CD14-positive monocyte (primary cell): ENCODE results near the gene FHIT. TPM values are rescaled to one million over a fixed set of nuclear protein-coding genes. Genes with fewer than 3 reads are reported as not detected.

Source experiments
- DNase-seq, 3 donors: peaks; one replicate each; pipeline ENCODE4 v3.0.0-alpha.2; 2011 to 2022
- H2AFZ ChIP-seq: 2 replicates; pipeline ENCODE4 v1.6.0; 2012; ENCODE audit warnings: mild to moderate bottlenecking, low read depth, low read length, inconsistent platforms; ENCODE audit not compliant: insufficient read depth, poor library complexity, severe bottlenecking
- H3K27ac ChIP-seq, 2 donors: 1 replicate in 1 of 2; 2 replicates in 1 of 2; pipeline ENCODE4 v1.5.1; 2012 to 2013; ENCODE audit warnings: low read length in 2 of 2, control low read depth in 1 of 2, inconsistent platforms in 1 of 2, low read depth in 1 of 2, mild to moderate bottlenecking in 1 of 2
- H3K27me3 ChIP-seq, 2 donors: one replicate each; pipeline versions ENCODE4 v1.6.0 to v1.6.1; 2011 to 2013; ENCODE audit warnings: low read length in 2 of 2; ENCODE audit not compliant: control insufficient read depth in 2 of 2, insufficient read depth in 2 of 2
- H3K36me3 ChIP-seq, 2 donors: replicated peaks in 1 of 2; 1 replicate in 1 of 2; 2 replicates in 1 of 2; pipeline versions ENCODE4 v1.5.1 to v1.6.1; 2012 to 2013; ENCODE audit warnings: low read length in 2 of 2, control low read depth in 1 of 2, inconsistent platforms in 1 of 2, mild to moderate bottlenecking in 1 of 2; ENCODE audit not compliant: insufficient read depth in 2 of 2, control insufficient read depth in 1 of 2
- H3K4me1 ChIP-seq, 2 donors: 1 replicate in 1 of 2; 2 replicates in 1 of 2; pipeline versions ENCODE4 v1.5.1 to v1.6.1; 2012 to 2013; ENCODE audit warnings: low read length in 2 of 2, control low read depth in 1 of 2, inconsistent platforms in 1 of 2, mild to moderate bottlenecking in 1 of 2, moderate library complexity in 1 of 2; ENCODE audit not compliant: insufficient read depth in 2 of 2, control insufficient read depth in 1 of 2
- H3K4me2 ChIP-seq: replicated peaks from 2 replicates; pipeline ENCODE3; 2012; ENCODE audit warnings: low read length, moderate library complexity, mild to moderate bottlenecking; ENCODE audit not compliant: poor library complexity, severe bottlenecking; ENCODE audit errors: extremely low read depth
- H3K4me3 ChIP-seq, 3 experiments: fragments of 200-600 bp in 1 of 3; sonication (generic) in 1 of 3; replicated peaks in 1 of 3; 1 replicate in 2 of 3; 2 replicates in 1 of 3; pipeline ENCODE4 v1.5.1; 2011 to 2013; ENCODE audit warnings: low read length in 3 of 3, mild to moderate bottlenecking in 3 of 3, control low read depth in 2 of 3, low read depth in 2 of 3, inconsistent platforms in 1 of 3, moderate library complexity in 1 of 3
- H3K79me2 ChIP-seq: 2 replicates; pipeline ENCODE4 v1.6.0; 2012; ENCODE audit warnings: mild to moderate bottlenecking, control low read depth, inconsistent platforms, low read length, moderate library complexity; ENCODE audit not compliant: insufficient read depth
- H3K9ac ChIP-seq: 2 replicates; pipeline ENCODE4 v1.6.0; 2017; ENCODE audit warnings: low read length, mild to moderate bottlenecking; ENCODE audit not compliant: insufficient read depth, poor library complexity, severe bottlenecking
- H3K9me3 ChIP-seq, 2 donors: replicated peaks in 1 of 2; 1 replicate in 1 of 2; 2 replicates in 1 of 2; pipeline versions ENCODE4 v1.5.1 to v1.6.1; 2012 to 2013; ENCODE audit warnings: low read length in 2 of 2, control low read depth in 1 of 2; ENCODE audit not compliant: control insufficient read depth in 1 of 2, insufficient read depth in 1 of 2
- H4K20me1 ChIP-seq: 2 replicates; pipeline ENCODE4 v1.6.0; 2012; ENCODE audit warnings: mild to moderate bottlenecking, low read length, control low read depth, moderate library complexity; ENCODE audit not compliant: insufficient read depth
- H3K27ac Mint-ChIP-seq, 7 donors: one replicate each; pipeline ENCODE4 v1.8.0; 2020; ENCODE audit warnings: mild to moderate bottlenecking in 7 of 7, mixed read lengths in 7 of 7, moderate library complexity in 6 of 7, inconsistent platforms in 2 of 7
- H3K27me3 Mint-ChIP-seq, 3 donors: one replicate each; pipeline ENCODE4 v1.8.0; 2021 to 2022; ENCODE audit warnings: low read depth in 3 of 3, mild to moderate bottlenecking in 3 of 3, mixed read lengths in 3 of 3, moderate library complexity in 3 of 3, inconsistent platforms in 1 of 3
- H3K36me3 Mint-ChIP-seq, 2 donors: one replicate each; pipeline ENCODE4 v1.8.0; 2020; ENCODE audit warnings: mixed read lengths in 2 of 2, inconsistent platforms in 1 of 2, mild to moderate bottlenecking in 1 of 2
- H3K4me1 Mint-ChIP-seq: one replicate; pipeline ENCODE4 v1.8.0; 2020; ENCODE audit warnings: mild to moderate bottlenecking, mixed read lengths
- H3K4me3 Mint-ChIP-seq, 2 donors: one replicate each; pipeline ENCODE4 v1.8.0; 2020; ENCODE audit warnings: mild to moderate bottlenecking in 2 of 2, mixed read lengths in 2 of 2, moderate library complexity in 1 of 2
- H3K9me3 Mint-ChIP-seq, 7 donors: one replicate each; pipeline ENCODE4 v1.8.0; 2020 to 2022; ENCODE audit warnings: mixed read lengths in 7 of 7, mild to moderate bottlenecking in 6 of 7, moderate library complexity in 6 of 7, inconsistent platforms in 2 of 7
- WGBS: methylation state at CpG from one replicate; pipeline ENCODE4 v1.1.5; 2013; ENCODE audit warnings: missing lambda C conversion rate; ENCODE audit not compliant: insufficient coverage; 5-methylcytosine and 5-hydroxymethylcytosine counted together
- intact Hi-C, 2 donors: fragments of 100-400 bp; cut with micrococcal nuclease; formaldehyde crosslinking; loops; one replicate each; pipeline versions ENCODE4 v1.15.0 to v1.15.1; 2023
- polyA plus RNA-seq, 3 donors: library from polyadenylated mRNA; depleted of rRNA in 1 of 3; unstranded in 2 of 3; stranded (reverse) in 1 of 3; fragments of 300-500 nt in 2 of 3; fragments of >200 nt in 1 of 3; fragmentation: Illumina TruSeq in 2 of 3; gene quantifications; 1 replicate in 2 of 3; 2 replicates in 1 of 3; pipeline ENCODE4 v1.2.3, GENCODE V29; 2012 to 2021
- TF ChIP-seq, protein P1 (sequence below): fragments of 200-600 bp; IDR thresholded peaks from one replicate; pipeline ENCODE4 v1.8.0; 2022; ENCODE audit warnings: antibody characterized with exemption, mild to moderate bottlenecking

FHIT gene
- polyA plus RNA-seq, 3 donors: 1.7 to 3.4 (median 3.2) TPM

DNA sequence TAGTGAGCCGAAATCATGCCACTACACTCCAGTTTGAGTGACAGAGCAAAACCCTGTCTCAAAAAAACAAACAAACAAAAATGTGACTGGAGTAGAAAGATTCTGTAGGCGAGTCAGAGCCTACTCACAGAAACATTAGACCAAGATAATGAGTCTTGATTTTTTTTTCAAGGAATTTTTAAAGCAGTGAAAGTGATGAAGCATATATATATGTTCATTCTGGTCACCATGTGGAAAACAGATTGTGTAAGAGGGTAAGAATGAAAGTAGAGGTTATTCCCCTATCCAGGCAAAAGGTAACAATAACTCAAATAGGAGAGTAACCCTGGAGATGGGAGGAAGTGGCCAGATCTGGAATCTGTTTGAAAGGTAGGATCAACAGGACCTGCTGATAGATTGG, 26.2 kb upstream of the FHIT start:
- DNase-seq: no peak
- Histone ChIP-seq H3K79me2 (no peaks in the 10 kb centered on the region), H3K36me3 (no peaks in the 10 kb centered on the region), H3K9me3 (no peaks in the 10 kb centered on the region), H4K20me1 (no peaks in the 10 kb centered on the region), H3K4me1 (no peaks in the 10 kb centered on the region), H3K4me3 (no peak overlapping the region), H3K9ac (no peak overlapping the region), H2AFZ (no peak overlapping the region), H3K4me2 (no peak overlapping the region), H3K27me3 (no peaks in the 10 kb centered on the region), H3K27ac (no peak overlapping the region)
- H3K27me3 Mint-ChIP-seq: no peaks in the 10 kb centered on the region
- TF ChIP-seq, protein P1, sequence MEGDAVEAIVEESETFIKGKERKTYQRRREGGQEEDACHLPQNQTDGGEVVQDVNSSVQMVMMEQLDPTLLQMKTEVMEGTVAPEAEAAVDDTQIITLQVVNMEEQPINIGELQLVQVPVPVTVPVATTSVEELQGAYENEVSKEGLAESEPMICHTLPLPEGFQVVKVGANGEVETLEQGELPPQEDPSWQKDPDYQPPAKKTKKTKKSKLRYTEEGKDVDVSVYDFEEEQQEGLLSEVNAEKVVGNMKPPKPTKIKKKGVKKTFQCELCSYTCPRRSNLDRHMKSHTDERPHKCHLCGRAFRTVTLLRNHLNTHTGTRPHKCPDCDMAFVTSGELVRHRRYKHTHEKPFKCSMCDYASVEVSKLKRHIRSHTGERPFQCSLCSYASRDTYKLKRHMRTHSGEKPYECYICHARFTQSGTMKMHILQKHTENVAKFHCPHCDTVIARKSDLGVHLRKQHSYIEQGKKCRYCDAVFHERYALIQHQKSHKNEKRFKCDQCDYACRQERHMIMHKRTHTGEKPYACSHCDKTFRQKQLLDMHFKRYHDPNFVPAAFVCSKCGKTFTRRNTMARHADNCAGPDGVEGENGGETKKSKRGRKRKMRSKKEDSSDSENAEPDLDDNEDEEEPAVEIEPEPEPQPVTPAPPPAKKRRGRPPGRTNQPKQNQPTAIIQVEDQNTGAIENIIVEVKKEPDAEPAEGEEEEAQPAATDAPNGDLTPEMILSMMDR: no peak
- H3K36me3 Mint-ChIP-seq: no peaks in the 10 kb centered on the region
- H3K4me1 Mint-ChIP-seq: no peaks in the 10 kb centered on the region
- H3K27ac Mint-ChIP-seq: no peak overlapping the region
- no peak overlapping the region for H3K4me3 Mint-ChIP-seq
- peaks cover 0 to 3% (median 3%) of the 10 kb centered on the region in 7 donors for H3K9me3 Mint-ChIP-seq
- WGBS: no CpG with 5 or more reads among the region's 2 CpGs
- intact Hi-C loops: no loop called here

DNA sequence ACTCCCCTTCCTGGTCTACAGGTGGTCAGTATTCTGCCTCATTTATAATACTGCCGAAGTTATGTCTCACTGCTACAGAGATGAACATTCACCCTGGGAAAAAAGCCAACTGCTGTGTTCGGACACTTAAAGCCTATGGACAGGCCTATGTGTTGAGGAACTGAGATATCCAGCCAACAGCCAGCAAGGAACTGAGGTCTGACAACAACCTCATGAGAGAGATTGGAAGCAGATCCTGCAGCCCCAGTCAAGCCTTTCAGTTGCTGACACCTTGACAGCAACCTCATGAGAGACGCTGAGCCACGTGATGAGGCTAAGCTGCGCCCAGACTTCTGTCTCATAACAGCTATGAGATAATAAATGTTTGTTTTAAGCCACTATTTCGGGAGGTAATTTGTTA, 18.2 kb upstream of the FHIT start:
- Mint-ChIP-seq H3K4me1 (peaks cover 4% of the 10 kb centered on the region), H3K36me3 (no peaks in the 10 kb centered on the region), H3K9me3 (peaks cover 0 to 7% (median 0%) of the 10 kb centered on the region in 7 donors), H3K27ac (no peak overlapping the region), H3K27me3 (no peaks in the 10 kb centered on the region), H3K4me3 (no peak overlapping the region)
- H3K36me3 ChIP-seq: no peaks in the 10 kb centered on the region
- no peaks in the 10 kb centered on the region for H3K9me3 ChIP-seq
- WGBS: no CpG with 5 or more reads among the region's 6 CpGs
- H3K9ac ChIP-seq: no peak overlapping the region
- H3K4me2 ChIP-seq: no peak overlapping the region
- TF ChIP-seq, protein P1: no peak
- DNase-seq: no peak
- no peak overlapping the region for H2AFZ ChIP-seq
- H3K4me3 ChIP-seq: no peak overlapping the region
- H3K27ac ChIP-seq: no peak overlapping the region
- H3K27me3 ChIP-seq: no peaks in the 10 kb centered on the region
- H3K4me1 ChIP-seq: no peaks in the 10 kb centered on the region
- intact Hi-C loops: no loop called here
- H3K79me2 ChIP-seq: no peaks in the 10 kb centered on the region
- no peaks in the 10 kb centered on the region for H4K20me1 ChIP-seq
